ENCODE results near the gene TSPAN18. TPM values are rescaled to one million over a fixed set of nuclear protein-coding genes. Genes with fewer than 3 reads are reported as not detected.

The TSPAN18 gene
- total RNA-seq, 1 donor = 5.8 TPM

GRCh38 chr11:44736791-44737190 is 10.0 kb downstream of the TSPAN18 start:
- H3K4me2 ChIP-seq (ENCODE audit: insufficient read depth, low read length) = no peak overlapping the region
- no peak overlapping the region for H3K4me3 ChIP-seq (ENCODE audit: insufficient read depth, low read length)
- H3K79me2 ChIP-seq (ENCODE audit: insufficient read depth, low read length) = no peaks in the 10 kb centered on the region
- no peaks in the 10 kb centered on the region for H3K36me3 ChIP-seq (ENCODE audit: insufficient read depth, low read length)
- no peak overlapping the region for H2AFZ ChIP-seq (ENCODE audit: low read length)
- DNase-seq (ENCODE audit: insufficient read length, low spot score, missing footprints) = no peak
- no peak for TF ChIP-seq CTCF (IDR thresholded peaks at IDR 0.05; ENCODE audit: extremely low read depth, low read depth, low read length)
- no peaks in the 10 kb centered on the region for H3K9me3 ChIP-seq (ENCODE audit: low read depth, low read length)
- no peaks in the 10 kb centered on the region for H4K20me1 ChIP-seq (ENCODE audit: insufficient read depth, low read length)
- H3K4me1 ChIP-seq (ENCODE audit: insufficient read depth, low read length) = no peaks in the 10 kb centered on the region
- peaks cover 56% of the 10 kb centered on the region for H3K27me3 ChIP-seq (ENCODE audit: insufficient read depth, low read length)
- no peak overlapping the region for H3K27ac ChIP-seq (ENCODE audit: low read depth, low read length)

- H3K4me1 ChIP-seq (ENCODE audit: insufficient read depth, low read length) = no peaks in the 10 kb centered on the region
- no peak overlapping the region for H3K27ac ChIP-seq (ENCODE audit: low read depth, low read length)
- no peak overlapping the region for H2AFZ ChIP-seq (ENCODE audit: low read length)
Observed at GRCh38 chr11:44737245-44738085, 10.7 kb downstream of the TSPAN18 start.

GRCh38 chr11:44738791-44739190 is 12.0 kb downstream of the TSPAN18 start:
- Histone ChIP-seq H3K4me2 (ENCODE audit: insufficient read depth, low read length) (no peak overlapping the region), H4K20me1 (ENCODE audit: insufficient read depth, low read length) (no peaks in the 10 kb centered on the region), H3K36me3 (ENCODE audit: insufficient read depth, low read length) (no peaks in the 10 kb centered on the region), H2AFZ (ENCODE audit: low read length) (no peak overlapping the region), H3K79me2 (ENCODE audit: insufficient read depth, low read length) (no peaks in the 10 kb centered on the region), H3K4me3 (ENCODE audit: insufficient read depth, low read length) (no peak overlapping the region), H3K27ac (ENCODE audit: low read depth, low read length) (no peak overlapping the region), H3K9me3 (ENCODE audit: low read depth, low read length) (no peaks in the 10 kb centered on the region), H3K27me3 (ENCODE audit: insufficient read depth, low read length) (peaks cover 51% of the 10 kb centered on the region), H3K4me1 (ENCODE audit: insufficient read depth, low read length) (no peaks in the 10 kb centered on the region)
- no peak for TF ChIP-seq CTCF (IDR thresholded peaks at IDR 0.05; ENCODE audit: extremely low read depth, low read depth, low read length)
- DNase-seq (ENCODE audit: insufficient read length, low spot score, missing footprints) = no peak

More at GRCh38 chr11:44737245-44738085, 10.7 kb downstream of the TSPAN18 start:
- no peak overlapping the region for H3K4me2 ChIP-seq (ENCODE audit: insufficient read depth, low read length)
- DNase-seq (ENCODE audit: insufficient read length, low spot score, missing footprints) = no peak
- H3K36me3 ChIP-seq (ENCODE audit: insufficient read depth, low read length) = no peaks in the 10 kb centered on the region
- TF ChIP-seq CTCF (IDR thresholded peaks at IDR 0.05; ENCODE audit: extremely low read depth, low read depth, low read length) = no peak
- H3K27me3 ChIP-seq (ENCODE audit: insufficient read depth, low read length) = peaks cover 55% of the 10 kb centered on the region
- H4K20me1 ChIP-seq (ENCODE audit: insufficient read depth, low read length) = no peaks in the 10 kb centered on the region
- no peaks in the 10 kb centered on the region for H3K79me2 ChIP-seq (ENCODE audit: insufficient read depth, low read length)
- no peaks in the 10 kb centered on the region for H3K9me3 ChIP-seq (ENCODE audit: low read depth, low read length)
- no peak overlapping the region for H3K4me3 ChIP-seq (ENCODE audit: insufficient read depth, low read length)

- no peaks in the 10 kb centered on the region for H3K36me3 ChIP-seq (ENCODE audit: insufficient read depth, low read length)
- no peak overlapping the region for H3K4me2 ChIP-seq (ENCODE audit: insufficient read depth, low read length)
- H3K27ac ChIP-seq (ENCODE audit: low read depth, low read length) = no peak overlapping the region
- no peak for TF ChIP-seq CTCF (IDR thresholded peaks at IDR 0.05; ENCODE audit: extremely low read depth, low read depth, low read length)
- peaks cover 45% of the 10 kb centered on the region for H3K27me3 ChIP-seq (ENCODE audit: insufficient read depth, low read length)
- no peak overlapping the region for H3K4me3 ChIP-seq (ENCODE audit: insufficient read depth, low read length)
- no peaks in the 10 kb centered on the region for H3K79me2 ChIP-seq (ENCODE audit: insufficient read depth, low read length)
- H4K20me1 ChIP-seq (ENCODE audit: insufficient read depth, low read length) = no peaks in the 10 kb centered on the region
- H3K9me3 ChIP-seq (ENCODE audit: low read depth, low read length) = no peaks in the 10 kb centered on the region
- no peaks in the 10 kb centered on the region for H3K4me1 ChIP-seq (ENCODE audit: insufficient read depth, low read length)
- no peak overlapping the region for H2AFZ ChIP-seq (ENCODE audit: low read length)
- DNase-seq (ENCODE audit: insufficient read length, low spot score, missing footprints) = no peak
Observed at GRCh38 chr11:44740967-44741366, 14.2 kb downstream of the TSPAN18 start.
